Activated T-helper 1 cell treated with anti-CD3 and anti-CD28 coated beads, Interleukin-12 subunit alpha, Interleukin-12 subunit beta, Interleukin-2, Interleukin-4 antibody, amounts not matched to agents 30 ng/mL and 10 ng/mL and 1 ng/mL, durations not matched to agents 14 hours and 24 hours and 36 hours (primary cell): Measurements from ENCODE around the gene RNF186. TPM values are rescaled to one million over a fixed set of nuclear protein-coding genes. Genes with fewer than 3 reads are reported as not detected.
"Not testable (repeated sequence)": the region's sequence is repeated elsewhere in the genome, so short reads cannot be mapped to it uniquely, and the experiment has no call there.

Experiments
- DNase-seq: peaks from one replicate; pipeline ENCODE4 v3.0.0; 2021; ENCODE audit warnings: low spot score
- H3K27ac Mint-ChIP-seq: one replicate; pipeline ENCODE4 v1.8.0; 2021; ENCODE audit warnings: mild to moderate bottlenecking, mixed read lengths
- H3K27me3 Mint-ChIP-seq: one replicate; pipeline ENCODE4 v1.8.0; 2022; ENCODE audit warnings: mild to moderate bottlenecking, moderate library complexity, mixed read lengths; ENCODE audit not compliant: insufficient read depth
- H3K36me3 Mint-ChIP-seq: one replicate; pipeline ENCODE4 v1.8.0; 2021; ENCODE audit warnings: low read depth, mixed read lengths
- H3K4me1 Mint-ChIP-seq: one replicate; pipeline ENCODE4 v1.8.0; 2021; ENCODE audit warnings: low read depth, mixed read lengths
- H3K4me3 Mint-ChIP-seq: one replicate; pipeline ENCODE4 v1.8.0; 2021; ENCODE audit warnings: mild to moderate bottlenecking, moderate library complexity, mixed read lengths
- H3K9me3 Mint-ChIP-seq: one replicate; pipeline ENCODE4 v1.8.0; 2021; ENCODE audit warnings: mixed read lengths
- intact Hi-C: fragments of 100-400 bp; cut with micrococcal nuclease; formaldehyde crosslinking; loops from one replicate; pipeline ENCODE4 v1.15.1; 2024
- total RNA-seq: library from RNA; stranded (reverse); gene quantifications from 2 replicates; pipeline ENCODE4 v1.2.3, GENCODE V29; 2022

The RNF186 gene
- total RNA-seq, 1 donor from 2014 or later: not detected

DNA sequence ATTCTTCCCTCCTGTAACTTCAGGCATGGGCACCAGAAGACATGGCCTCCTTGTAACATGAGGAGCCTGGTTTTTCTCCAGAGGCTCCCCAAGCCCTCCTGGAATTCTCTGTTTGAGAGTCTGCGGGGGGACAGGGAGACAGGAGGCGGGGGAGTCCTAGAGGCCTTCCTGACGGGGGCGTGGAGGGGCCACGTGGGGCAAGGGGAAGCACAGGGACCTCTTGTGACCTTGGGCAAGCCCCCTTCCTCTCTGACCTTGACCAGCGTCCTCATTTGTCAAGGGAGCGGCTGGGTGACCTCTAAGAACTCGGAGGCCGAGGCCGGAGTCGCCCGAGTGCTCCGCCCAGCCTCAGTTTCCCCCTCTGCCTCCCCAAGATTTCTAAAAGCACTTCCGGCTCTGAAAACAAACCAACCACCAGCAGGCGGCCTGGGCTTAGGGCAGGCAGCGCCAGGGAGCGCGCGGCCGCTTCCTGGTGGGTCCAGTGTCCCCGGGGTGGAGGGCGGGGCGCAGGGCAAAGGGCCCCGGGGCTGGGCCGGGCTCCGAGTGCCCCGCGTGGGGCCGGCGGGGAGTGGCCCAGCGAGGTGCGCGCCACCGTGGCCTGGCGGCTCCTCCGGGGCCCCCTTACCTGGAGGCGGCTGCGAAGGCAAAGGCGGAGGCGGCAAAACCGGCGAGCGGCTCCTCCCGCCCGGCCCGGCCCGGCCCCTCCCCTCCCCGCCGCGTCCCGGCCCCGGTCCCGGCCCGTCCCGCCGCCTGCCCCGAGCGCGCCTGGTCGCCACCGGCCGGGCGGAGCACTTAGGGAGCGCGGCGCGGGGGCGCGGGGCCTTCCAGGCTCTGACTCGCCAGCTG is 15.6 kb downstream of the RNF186 start, which contains the start of gene TMCO4:
Gene TMCO4, minus strand, starts transcription at position 687 of the 846 bp plus-strand sequence. CDS start 19,158 bp downstream, outside the sequence.
- no peaks in the 10 kb centered on the region for H3K9me3 Mint-ChIP-seq
- intact Hi-C loops: loop anchor here (1.0 to 5.0 kb wide), 4 partner anchors 34 to 708 kb away; partner anchors contain the start of genes MUL1 and OTUD3

DNA sequence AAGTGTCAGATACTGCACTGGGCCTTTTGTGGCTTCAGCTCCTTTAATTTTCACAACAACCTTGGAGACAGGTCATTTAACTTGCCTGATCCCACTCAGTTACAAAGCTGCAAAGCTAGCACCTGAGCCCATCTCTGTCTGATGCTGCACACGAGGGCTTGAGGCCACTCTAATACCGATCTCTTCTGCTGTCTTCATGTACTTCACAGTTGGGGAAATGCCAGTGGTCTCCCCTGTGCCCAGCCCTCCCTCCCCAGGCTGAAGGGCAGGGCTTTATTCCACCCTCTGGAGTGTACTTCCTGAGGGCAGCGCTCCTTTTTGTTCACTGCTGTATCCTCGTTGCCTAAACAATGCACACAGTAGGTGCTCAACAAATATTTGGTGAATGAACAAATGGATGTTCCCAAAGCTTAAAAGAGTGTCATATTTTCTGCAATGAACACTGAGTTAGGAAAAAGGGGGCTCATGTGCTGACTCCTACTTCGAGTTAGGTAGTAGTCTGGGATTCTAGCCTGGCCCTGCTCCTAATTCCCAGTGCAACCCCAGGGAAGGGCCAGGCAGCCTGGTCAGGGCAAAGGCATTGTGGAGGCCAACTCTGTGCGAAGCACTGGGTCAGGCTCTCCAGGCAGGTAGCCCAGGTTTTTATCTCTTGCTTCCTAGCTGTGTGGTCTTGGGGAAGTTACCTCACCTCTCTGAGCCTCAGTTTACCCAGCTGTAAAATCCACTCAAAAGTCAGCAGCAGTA is 16.4 kb downstream of the RNF186 start:
- H3K9me3 Mint-ChIP-seq: no peaks in the 10 kb centered on the region
- no peak for DNase-seq
- peaks cover 7% of the 10 kb centered on the region for H3K27me3 Mint-ChIP-seq
- peaks cover 28% of the 10 kb centered on the region for H3K4me1 Mint-ChIP-seq
- peak overlapping the region; percentile 91 for H3K27ac Mint-ChIP-seq
- intact Hi-C loops: loop anchor here (5.0 kb wide), 1 partner anchor 709 kb away; the partner anchor contains the start of gene MUL1
- peaks cover 10% of the 10 kb centered on the region for H3K36me3 Mint-ChIP-seq
- peak overlapping the region; percentile 81 for H3K4me3 Mint-ChIP-seq

More for the DNA sequence above, 15.6 kb downstream of the RNF186 start, which contains the start of gene TMCO4:
- peak; percentile 42 for DNase-seq
- peaks cover 5% of the 10 kb centered on the region for H3K36me3 Mint-ChIP-seq
- H3K4me1 Mint-ChIP-seq: peaks cover 28% of the 10 kb centered on the region
- H3K4me3 Mint-ChIP-seq: peak within 1 kb of the TSS; percentile 86
- peak within 1 kb of the TSS; percentile 91 for H3K27ac Mint-ChIP-seq
- peaks cover 9% of the 10 kb centered on the region for H3K27me3 Mint-ChIP-seq

DNA sequence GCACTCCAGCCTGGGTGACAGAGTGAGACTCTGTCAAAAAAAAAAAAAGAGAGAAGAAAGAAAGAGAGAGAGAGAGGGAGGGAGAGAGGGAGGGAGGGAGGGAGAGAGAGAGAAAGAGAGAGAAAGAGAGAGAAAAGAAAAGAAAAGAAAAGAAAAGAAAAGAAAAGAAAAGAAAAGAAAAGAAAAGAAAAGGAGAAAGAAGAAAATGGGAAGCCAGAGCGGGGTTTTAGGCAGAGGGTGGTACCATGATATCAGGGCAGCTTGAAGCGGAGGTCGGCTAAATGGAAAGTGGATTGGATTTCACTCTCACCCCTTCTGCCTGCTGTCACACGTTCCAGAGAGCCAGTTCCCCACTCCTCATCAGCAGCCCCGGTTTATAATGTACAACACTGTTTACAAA is 17.3 kb downstream of the RNF186 start:
- no peak for DNase-seq
- peaks cover 14% of the 10 kb centered on the region for H3K36me3 Mint-ChIP-seq
- peaks cover 28% of the 10 kb centered on the region for H3K4me1 Mint-ChIP-seq
- peak overlapping the region; percentile 81 for H3K4me3 Mint-ChIP-seq
- peaks cover 7% of the 10 kb centered on the region for H3K27me3 Mint-ChIP-seq
- peak overlapping the region; percentile 13 for H3K27ac Mint-ChIP-seq
- H3K9me3 Mint-ChIP-seq: no peaks in the 10 kb centered on the region
- intact Hi-C loops: loop anchor here (5.0 kb wide), 1 partner anchor 709 kb away; the partner anchor contains the start of gene MUL1

DNA sequence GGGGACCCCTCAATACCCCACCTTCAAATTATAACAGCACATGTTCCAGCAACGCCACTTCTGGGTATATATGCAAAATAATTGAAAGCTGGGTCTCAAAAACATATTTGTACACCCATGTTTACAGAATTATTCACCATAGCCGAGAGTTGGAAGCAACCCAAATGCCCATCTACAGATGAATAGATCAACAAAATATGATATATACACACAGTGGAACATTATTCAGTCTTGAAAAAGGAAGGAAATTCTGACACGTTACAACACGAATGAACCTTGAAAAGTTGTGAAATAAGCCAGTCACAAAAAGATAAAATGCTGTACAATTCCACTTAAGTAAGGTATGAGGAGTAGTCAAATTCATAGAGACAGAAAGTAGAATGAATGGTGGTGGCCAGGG is 20.5 kb downstream of the RNF186 start:
- Mint-ChIP-seq H3K36me3 (peaks cover 24% of the 10 kb centered on the region), H3K27me3 (no peaks in the 10 kb centered on the region), H3K27ac (no peak overlapping the region), H3K4me3 (no peak overlapping the region), H3K4me1 (peaks cover 14% of the 10 kb centered on the region), H3K9me3 (no peaks in the 10 kb centered on the region)
- intact Hi-C loops: no loop called here
- DNase-seq: no peak

DNA sequence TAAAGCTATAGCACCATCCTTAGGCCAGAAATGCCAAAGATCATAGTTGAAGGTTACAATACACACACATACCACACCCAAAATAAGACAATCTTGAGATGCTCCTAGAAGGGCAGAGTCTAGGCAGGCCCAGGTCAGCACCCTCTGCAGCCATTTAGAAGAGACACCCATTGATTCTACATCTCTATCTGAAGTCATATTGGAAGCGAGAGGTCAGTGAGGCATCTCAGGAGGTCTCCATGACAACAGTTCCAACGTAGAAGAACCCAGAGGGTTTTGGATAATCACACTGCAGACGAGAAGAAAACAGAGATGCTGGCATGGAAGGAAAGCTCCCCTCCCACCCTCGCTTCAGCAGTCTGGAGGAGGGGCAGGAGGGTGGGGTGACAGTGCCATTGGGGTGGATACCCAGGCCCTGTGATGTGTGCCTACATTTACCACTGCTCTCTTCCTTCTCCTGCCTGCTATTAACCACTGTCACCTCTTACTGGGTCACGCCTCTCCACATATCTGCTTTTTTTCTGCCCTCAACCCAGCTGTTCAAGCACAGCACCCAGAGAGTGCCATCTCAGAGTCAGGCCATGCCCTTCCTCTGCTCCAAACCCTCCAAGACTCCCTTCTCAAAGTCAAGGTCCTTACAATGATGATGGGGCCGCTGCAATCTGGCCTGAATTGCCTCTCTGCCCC is 21.6 kb downstream of the RNF186 start:
- H3K4me1 Mint-ChIP-seq: peaks cover 7% of the 10 kb centered on the region
- no peaks in the 10 kb centered on the region for H3K9me3 Mint-ChIP-seq
- DNase-seq: no peak
- no peak overlapping the region for H3K27ac Mint-ChIP-seq
- intact Hi-C loops: no loop called here
- no peaks in the 10 kb centered on the region for H3K27me3 Mint-ChIP-seq
- no peak overlapping the region for H3K4me3 Mint-ChIP-seq
- H3K36me3 Mint-ChIP-seq: peaks cover 22% of the 10 kb centered on the region

DNA sequence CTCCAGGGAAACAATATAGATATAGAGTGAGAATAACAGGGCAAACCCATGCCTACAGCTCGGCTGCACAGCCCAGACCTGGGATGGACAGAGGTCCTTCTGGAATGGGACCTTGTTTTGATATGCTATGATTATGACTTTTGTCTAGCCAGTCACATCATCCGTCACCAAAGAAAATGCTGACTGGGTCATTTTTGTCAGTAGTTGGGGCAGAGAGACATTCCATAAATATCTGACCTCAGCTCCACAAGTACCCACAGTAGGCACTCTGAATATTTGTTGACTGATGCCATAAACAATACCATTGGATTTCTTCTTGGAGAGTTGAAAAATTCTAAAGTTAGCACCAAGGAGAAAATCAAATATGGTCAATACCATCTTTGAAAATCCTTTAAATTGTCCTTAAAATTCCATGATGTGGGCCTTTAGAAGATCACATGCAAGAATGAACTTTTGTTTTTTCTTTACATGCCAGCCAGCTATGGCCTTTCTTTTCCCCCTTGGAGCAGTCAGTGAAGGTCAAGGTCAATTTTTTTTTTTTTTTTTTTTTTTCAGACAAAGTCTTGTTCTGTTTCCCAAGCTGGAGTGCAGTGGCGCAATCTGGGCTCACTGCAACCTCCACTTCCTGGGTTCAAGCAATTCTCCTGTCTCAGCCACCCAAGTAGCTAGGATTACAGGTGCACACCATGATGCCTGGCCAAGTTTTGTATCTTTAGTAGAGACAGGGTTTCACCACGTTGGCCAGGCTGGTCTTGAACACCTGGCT is 22.7 kb downstream of the RNF186 start:
- intact Hi-C loops: no loop called here
- DNase-seq: no peak
- Mint-ChIP-seq H3K36me3 (peaks cover 21% of the 10 kb centered on the region), H3K4me3 (no peak overlapping the region), H3K27me3 (no peaks in the 10 kb centered on the region), H3K9me3 (no peaks in the 10 kb centered on the region), H3K4me1 (no peaks in the 10 kb centered on the region), H3K27ac (no peak overlapping the region)

DNA sequence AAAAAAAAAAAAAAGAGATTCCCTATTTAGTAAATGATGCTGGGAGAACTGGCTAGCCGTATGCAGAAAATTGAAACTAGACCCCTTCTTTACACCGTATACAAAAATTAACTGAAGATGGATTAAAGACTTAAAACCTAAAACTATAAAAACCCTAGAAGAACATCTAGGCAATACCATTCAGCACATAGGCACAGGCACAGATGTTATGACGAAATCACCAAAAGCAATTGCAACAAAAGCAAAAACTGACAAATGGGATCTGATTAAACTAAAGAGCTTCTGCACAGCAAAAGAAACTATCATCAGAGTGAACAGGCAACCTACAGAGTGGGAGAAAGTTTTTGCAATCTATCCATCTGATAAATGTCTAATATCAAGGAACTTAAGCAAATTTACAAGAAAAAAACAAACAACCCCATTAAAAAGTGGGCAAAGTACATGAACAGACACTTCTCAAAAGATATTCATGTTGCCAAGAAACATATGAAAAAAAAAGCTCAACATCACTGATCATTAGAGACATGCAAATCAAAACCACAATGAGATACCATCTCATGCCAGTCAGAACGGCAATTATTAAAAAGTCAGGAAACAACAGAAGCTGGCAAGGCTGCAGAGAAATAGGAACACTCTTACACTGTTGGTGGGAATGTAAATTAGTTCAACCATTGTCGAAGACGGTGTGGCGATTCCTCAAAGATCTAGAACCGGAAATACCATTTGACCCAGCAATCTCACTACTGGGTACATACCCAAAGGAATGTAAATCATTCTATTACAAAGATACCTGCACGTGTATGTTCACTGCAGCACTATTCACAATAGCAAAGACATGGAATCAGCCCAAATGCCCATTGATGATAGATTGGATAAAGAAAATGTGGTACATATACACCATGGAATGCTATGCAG is 24.8 kb downstream of the RNF186 start:
- H3K9me3 Mint-ChIP-seq, H3K4me3 Mint-ChIP-seq, H3K27ac Mint-ChIP-seq, intact Hi-C loops, H3K4me1 Mint-ChIP-seq, DNase-seq, H3K27me3 Mint-ChIP-seq: not testable (repeated sequence)
- H3K36me3 Mint-ChIP-seq: peaks cover 27% of the 10 kb centered on the region

DNA sequence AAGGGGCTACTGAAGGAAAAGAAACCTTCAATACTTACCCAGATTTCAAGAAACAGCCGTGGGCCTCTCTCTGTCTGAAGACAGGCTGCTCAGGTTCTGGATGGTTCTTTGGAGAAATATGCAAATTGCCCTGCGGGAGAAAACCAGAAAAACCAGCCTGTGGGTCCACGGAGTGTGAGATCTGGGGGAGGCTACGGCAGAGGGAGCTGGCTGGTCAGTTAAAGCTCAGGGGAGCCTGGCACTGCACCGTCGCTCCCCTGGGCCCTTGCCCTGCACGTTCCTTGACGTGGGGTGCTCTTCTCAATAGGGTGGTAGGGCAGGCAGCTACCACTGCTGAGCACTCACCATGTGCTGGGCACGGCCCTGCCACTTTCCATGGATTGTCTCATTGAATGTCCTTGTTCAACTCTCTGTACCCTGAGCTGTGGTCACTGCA is 28.1 kb downstream of the RNF186 start:
- Mint-ChIP-seq H3K36me3 (peaks cover 15% of the 10 kb centered on the region), H3K4me3 (no peak overlapping the region), H3K27me3 (no peaks in the 10 kb centered on the region), H3K9me3 (no peaks in the 10 kb centered on the region), H3K27ac (no peak overlapping the region), H3K4me1 (no peaks in the 10 kb centered on the region)
- intact Hi-C loops: no loop called here
- DNase-seq: no peak

DNA sequence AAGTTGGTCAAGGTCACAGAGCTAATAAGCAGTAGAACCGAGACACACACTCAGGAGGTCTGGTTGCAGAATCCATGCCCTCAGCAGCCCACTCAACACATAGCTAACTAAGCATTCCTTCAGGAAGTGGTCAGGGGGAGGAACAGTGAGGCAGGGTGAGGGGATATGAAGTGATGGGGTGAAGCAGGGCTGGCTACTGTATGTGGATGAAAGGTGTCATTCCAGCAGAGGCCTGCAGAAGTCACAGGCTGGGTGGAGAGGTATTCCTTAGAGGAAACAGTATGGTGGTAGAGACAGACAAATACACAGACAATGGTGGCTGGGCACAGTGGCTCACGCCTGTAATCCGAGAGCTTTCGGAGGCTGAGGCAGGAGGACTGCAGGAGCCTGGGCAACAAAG is 29.4 kb downstream of the RNF186 start:
- intact Hi-C loops: no loop called here
- Mint-ChIP-seq H3K9me3 (no peaks in the 10 kb centered on the region), H3K27ac (no peak overlapping the region), H3K4me3 (no peak overlapping the region), H3K4me1 (no peaks in the 10 kb centered on the region), H3K27me3 (no peaks in the 10 kb centered on the region), H3K36me3 (peaks cover 13% of the 10 kb centered on the region)
- DNase-seq: no peak

DNA sequence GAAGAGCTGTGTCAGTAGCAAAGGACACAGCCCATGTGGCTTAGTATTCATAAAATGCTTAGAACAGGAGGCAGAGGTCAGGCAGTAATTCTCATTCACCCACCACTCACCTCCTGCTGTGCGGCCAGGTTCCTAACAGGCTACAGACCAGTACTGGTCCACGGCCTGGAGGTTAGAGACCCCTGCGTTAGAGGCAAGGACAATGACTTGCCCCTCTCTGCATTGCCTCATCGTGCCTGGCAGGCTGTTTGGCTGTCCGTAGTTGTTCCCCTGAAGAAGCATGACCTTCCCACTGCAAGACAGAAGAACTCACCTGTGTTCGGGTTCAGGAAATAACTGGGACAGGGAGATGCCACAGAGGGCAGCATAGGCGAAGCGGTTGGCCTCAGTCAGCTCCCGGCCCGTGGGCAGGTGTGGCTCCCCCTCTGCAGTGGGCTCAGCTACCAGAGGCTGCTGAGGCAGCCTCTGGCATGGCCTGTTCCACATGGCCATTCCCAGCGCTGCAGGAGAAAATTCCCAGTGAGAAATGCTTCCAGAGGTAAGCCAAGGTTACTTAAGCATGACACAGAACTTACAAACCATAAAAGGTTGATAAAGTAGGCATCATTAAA is 34.7 kb downstream of the RNF186 start:
- no peaks in the 10 kb centered on the region for H3K27me3 Mint-ChIP-seq
- intact Hi-C loops: no loop called here
- no peaks in the 10 kb centered on the region for H3K4me1 Mint-ChIP-seq
- H3K9me3 Mint-ChIP-seq: no peaks in the 10 kb centered on the region
- no peak overlapping the region for H3K4me3 Mint-ChIP-seq
- no peak overlapping the region for H3K27ac Mint-ChIP-seq
- no peak for DNase-seq
- peaks cover 23% of the 10 kb centered on the region for H3K36me3 Mint-ChIP-seq

DNA sequence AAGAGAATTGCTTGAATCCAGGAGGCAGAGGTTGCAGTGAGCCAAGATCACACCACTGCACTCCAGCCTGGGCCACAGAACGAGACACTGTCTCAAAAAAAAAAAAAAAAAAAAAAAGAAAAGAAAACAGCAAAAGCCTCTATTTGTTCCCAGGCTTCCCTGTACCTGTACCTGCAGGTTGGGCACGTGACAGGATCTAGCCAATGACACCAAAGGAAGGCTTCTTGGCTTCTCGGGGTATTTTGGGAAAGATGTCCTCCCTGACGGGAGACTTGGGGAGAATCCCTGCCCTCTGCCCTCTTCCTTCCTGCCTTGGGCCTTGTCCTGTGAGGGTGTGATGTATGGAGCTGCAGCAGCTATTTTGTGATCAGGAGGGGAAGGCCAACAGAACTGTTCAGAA is 38.1 kb downstream of the RNF186 start:
- intact Hi-C loops: no loop called here
- no peak for DNase-seq
- H3K36me3 Mint-ChIP-seq: peaks cover 21% of the 10 kb centered on the region
- H3K9me3 Mint-ChIP-seq: no peaks in the 10 kb centered on the region
- H3K27me3 Mint-ChIP-seq: no peaks in the 10 kb centered on the region
- H3K4me1 Mint-ChIP-seq: no peaks in the 10 kb centered on the region
- no peak overlapping the region for H3K27ac Mint-ChIP-seq
- H3K4me3 Mint-ChIP-seq: no peak overlapping the region
